Measurements from ENCODE around the gene MTUS2.

GRCh38 chr13:28872427-28873176, 52.5 kb downstream of the MTUS2 start:
- TF ChIP-seq BHLHE40 (IDR thresholded peaks at IDR 0.05; ENCODE audit: borderline replicate concordance): no peak
- no peak for TF ChIP-seq FOXA1 (IDR thresholded peaks at IDR 0.05)
- TF ChIP-seq PKNOX1 (IDR thresholded peaks at IDR 0.05): no peak
- no peak for TF ChIP-seq ELF4 (IDR thresholded peaks at IDR 0.05)
- no peak for TF ChIP-seq NFRKB (IDR thresholded peaks at IDR 0.05)
- no peak for TF ChIP-seq SP1 (IDR thresholded peaks at IDR 0.05)
- no peak for TF ChIP-seq FOXK2 (IDR thresholded peaks at IDR 0.05)
- no peak for TF ChIP-seq HDGF (IDR thresholded peaks at IDR 0.05; ENCODE audit: borderline replicate concordance)
- TF ChIP-seq FOXM1 (IDR thresholded peaks at IDR 0.05; ENCODE audit: borderline replicate concordance): no peak
- TF ChIP-seq SUZ12 (IDR thresholded peaks at IDR 0.05): no peak
- no peak for TF ChIP-seq CTBP1 (IDR thresholded peaks at IDR 0.05; ENCODE audit: borderline replicate concordance)
- TF ChIP-seq ARNT (IDR thresholded peaks at IDR 0.05): no peak
- TF ChIP-seq LEF1 (IDR thresholded peaks at IDR 0.05; ENCODE audit: borderline replicate concordance): no peak

Data from HEK293T (cell line).